ENCODE data around the gene CHD3. TPM values are rescaled to one million over a fixed set of nuclear protein-coding genes. Genes with fewer than 3 reads are reported as not detected.

Gene CHD3
- total RNA-seq, 1 donor from 2014 or later = 102 TPM

- TF ChIP-seq CTCF (IDR thresholded peaks at IDR 0.05) = no peak
- no peaks in the 10 kb centered on the region for H3K9me3 ChIP-seq
- no peaks in the 10 kb centered on the region for H3K27me3 ChIP-seq
- peaks cover 32 to 37% of the 10 kb centered on the region in 2 donors for H3K36me3 ChIP-seq
- H3K4me1 ChIP-seq = peaks cover 6 to 18% of the 10 kb centered on the region in 2 donors
- peak overlapping the region; percentile 80 to 88 for H3K4me3 ChIP-seq
- peak; percentile 81 to 97 for DNase-seq (ENCODE audit: low spot score in 2 of 2)
- intact Hi-C loops (cut with DNase I) = loop anchor here (1.0 to 10.0 kb wide), 6 partner anchors 10 to 830 kb away; partner anchors contain the start of genes FXR2, KCTD11, KDM6B and PHF23
- peak overlapping the region; percentile 97 to 99 for H3K27ac ChIP-seq
Observed at GRCh38 chr17:7844292-7845154, 44.1 kb upstream of the CHD3 start.

GRCh38 chr17:7845359-7846062 lies 43.1 kb upstream of the CHD3 start:
- H3K36me3 ChIP-seq = peaks cover 42 to 47% of the 10 kb centered on the region in 2 donors
- peak overlapping the region; percentile 80 to 88 for H3K4me3 ChIP-seq
- intact Hi-C loops (cut with DNase I) = loop anchor here (10.0 kb wide), 2 partner anchors 231 to 831 kb away; partner anchors contain the start of genes FXR2 and RNASEK
- H3K4me1 ChIP-seq = peaks cover 6 to 18% of the 10 kb centered on the region in 2 donors
- no peaks in the 10 kb centered on the region for H3K27me3 ChIP-seq
- H3K27ac ChIP-seq = peak overlapping the region; percentile 97 to 99
- no peak for DNase-seq (ENCODE audit: low spot score in 2 of 2)
- no peak for TF ChIP-seq CTCF (IDR thresholded peaks at IDR 0.05)
- no peaks in the 10 kb centered on the region for H3K9me3 ChIP-seq

DNA sequence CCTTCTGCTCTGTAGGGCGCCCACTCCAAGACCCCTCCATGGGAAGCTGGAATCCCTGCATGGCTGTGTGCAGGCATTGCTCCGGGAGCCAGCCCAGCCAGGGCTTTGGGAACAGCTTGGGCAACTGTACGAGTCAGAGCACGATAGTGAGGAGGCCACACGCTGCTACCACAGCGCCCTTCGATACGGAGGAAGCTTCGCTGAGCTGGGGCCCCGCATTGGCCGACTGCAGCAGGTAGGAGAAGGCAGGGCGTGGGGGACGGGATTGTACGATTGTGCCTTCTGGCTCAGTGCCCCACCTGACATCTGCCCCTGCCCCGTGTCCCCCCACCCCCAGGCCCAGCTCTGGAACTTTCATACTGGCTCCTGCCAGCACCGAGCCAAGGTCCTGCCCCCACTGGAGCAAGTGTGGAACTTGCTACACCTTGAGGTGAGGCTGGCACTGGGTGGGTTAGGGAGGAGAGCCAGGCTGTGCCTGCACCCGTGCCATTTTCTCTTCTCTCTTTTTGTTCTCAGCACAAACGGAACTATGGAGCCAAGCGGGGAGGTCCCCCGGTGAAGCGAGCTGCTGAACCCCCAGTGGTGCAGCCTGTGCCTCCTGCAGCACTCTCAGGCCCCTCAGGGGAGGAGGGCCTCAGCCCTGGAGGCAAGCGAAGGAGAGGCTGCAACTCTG lies 42.4 kb upstream of the CHD3 start:
- Histone ChIP-seq H3K4me1 (peaks cover 6 to 13% of the 10 kb centered on the region in 2 donors), H3K27me3 (no peaks in the 10 kb centered on the region), H3K36me3 (peaks cover 42 to 49% of the 10 kb centered on the region in 2 donors), H3K27ac (peak overlapping the region; percentile 97 to 99), H3K9me3 (no peaks in the 10 kb centered on the region), H3K4me3 (no peak overlapping the region)
- DNase-seq (ENCODE audit: low spot score in 2 of 2) = peak in 1 of 2 donors; percentile 49
- TF ChIP-seq CTCF (IDR thresholded peaks at IDR 0.05) = no peak
- intact Hi-C loops (cut with DNase I) = loop anchor here (10.0 kb wide), 2 partner anchors 231 to 831 kb away; partner anchors contain the start of genes FXR2 and RNASEK

DNA sequence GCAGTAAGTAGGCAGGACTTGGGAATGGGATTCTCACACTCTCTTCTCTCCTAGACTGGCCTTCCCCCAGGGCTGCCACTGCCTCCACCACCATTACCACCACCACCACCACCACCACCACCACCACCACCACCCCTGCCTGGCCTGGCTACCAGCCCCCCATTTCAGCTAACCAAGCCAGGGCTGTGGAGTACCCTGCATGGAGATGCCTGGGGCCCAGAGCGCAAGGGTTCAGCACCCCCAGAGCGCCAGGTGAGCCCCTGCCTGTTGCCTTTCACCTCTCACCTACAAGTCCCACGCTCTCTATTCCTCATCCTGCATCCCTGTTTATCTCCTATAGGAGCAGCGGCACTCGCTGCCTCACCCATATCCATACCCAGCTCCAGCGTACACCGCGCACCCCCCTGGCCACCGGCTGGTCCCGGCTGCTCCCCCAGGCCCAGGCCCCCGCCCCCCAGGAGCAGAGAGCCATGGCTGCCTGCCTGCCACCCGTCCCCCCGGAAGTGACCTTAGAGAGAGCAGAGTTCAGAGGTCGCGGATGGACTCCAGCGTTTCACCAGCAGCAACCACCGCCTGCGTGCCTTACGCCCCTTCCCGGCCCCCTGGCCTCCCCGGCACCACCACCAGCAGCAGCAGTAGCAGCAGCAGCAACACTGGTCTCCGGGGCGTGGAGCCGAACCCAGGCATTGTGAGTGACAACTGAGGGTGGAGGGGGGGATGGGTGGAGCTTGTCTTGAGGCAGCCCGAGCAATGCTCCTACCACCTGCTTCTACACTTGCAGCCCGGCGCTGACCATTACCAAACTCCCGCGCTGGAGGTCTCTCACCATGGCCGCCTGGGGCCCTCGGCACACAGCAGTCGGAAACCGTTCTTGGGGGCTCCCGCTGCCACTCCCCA lies 41.6 kb upstream of the CHD3 start:
- DNase-seq (ENCODE audit: low spot score in 2 of 2) = peak in 1 of 2 donors; percentile 60
- Histone ChIP-seq H3K4me3 (no peak overlapping the region), H3K27me3 (no peaks in the 10 kb centered on the region), H3K4me1 (peaks cover 8 to 13% of the 10 kb centered on the region in 2 donors), H3K36me3 (peaks cover 42 to 49% of the 10 kb centered on the region in 2 donors), H3K9me3 (no peaks in the 10 kb centered on the region), H3K27ac (no peak overlapping the region)
- intact Hi-C loops (cut with DNase I) = loop anchor here (10.0 kb wide), 2 partner anchors 232 to 832 kb away; partner anchors contain the start of genes FXR2 and RNASEK
- no peak for TF ChIP-seq CTCF (IDR thresholded peaks at IDR 0.05)
